Endothelial cell of umbilical vein (primary cell): ENCODE results near the gene GPAT3. TPM values are rescaled to one million over a fixed set of nuclear protein-coding genes. Genes with fewer than 3 reads are reported as not detected.

Source experiments
- BruUV-seq: library from RNA; stranded (reverse); fragments of 400-500 nt; replicated peaks from 2 replicates; lab custom pipeline; 2021; lab: Mats Ljungman, UMichigan
- CTCF ChIA-PET: fragments of 300-600, 350-600 bp; sonication (Branson Sonifier 250); formaldehyde crosslinking; loops from one replicate; lab custom pipeline; 2021; ENCODE audit warnings: antibody characterized with exemption, inconsistent platforms; lab: Charles Lee
- POLR2A ChIA-PET: fragments of 300-600, 350-600 bp; sonication (Branson Sonifier 250); formaldehyde crosslinking; loops from one replicate; lab custom pipeline; 2021; ENCODE audit warnings: antibody characterized with exemption, inconsistent platforms; lab: Charles Lee
- DNase-seq: peaks from one replicate; pipeline ENCODE4 v3.0.0-alpha.2; 2011; ENCODE audit warnings: low read depth, low spot score
- FAIRE-seq: peaks from 2 replicates; lab custom pipeline; 2011; peaks lifted over from hg19 to GRCh38; lab: Jason Lieb, UNC
- H2AFZ ChIP-seq: 2 replicates; pipeline ENCODE4 v1.6.0; 2012; ENCODE audit warnings: low read depth, low read length, control low read depth, inconsistent platforms
- H3K27ac ChIP-seq: 2 replicates; pipeline ENCODE4 v1.5.1; 2011; ENCODE audit warnings: low read depth, mild to moderate bottlenecking, control low read depth, low read length, moderate library complexity; ENCODE audit not compliant: insufficient read depth
- H3K27me3 ChIP-seq, 2 experiments: 2 replicates each; pipeline versions ENCODE4 v1.6.0 to v1.6.1; 2011; ENCODE audit warnings: low read length in 2 of 2, mixed read lengths in 1 of 2; ENCODE audit not compliant: control insufficient read depth in 2 of 2, insufficient read depth in 2 of 2
- H3K36me3 ChIP-seq, 2 experiments: 2 replicates in 1 of 2; 3 replicates in 1 of 2; pipeline ENCODE4 v1.5.1; 2011; ENCODE audit warnings: low read length in 2 of 2, mild to moderate bottlenecking in 1 of 2, moderate library complexity in 1 of 2; ENCODE audit not compliant: control insufficient read depth in 2 of 2, insufficient read depth in 2 of 2; ENCODE audit errors: extremely low read depth in 1 of 2
- H3K4me1 ChIP-seq: 3 replicates; pipeline ENCODE4 v1.5.1; 2011; ENCODE audit warnings: mild to moderate bottlenecking, low read length; ENCODE audit not compliant: control insufficient read depth, insufficient read depth; ENCODE audit errors: extremely low read depth
- H3K4me2 ChIP-seq: 2 replicates; pipeline ENCODE4 v1.6.1; 2011; ENCODE audit warnings: low read length, control low read depth, mixed read lengths; ENCODE audit not compliant: insufficient read depth
- H3K4me3 ChIP-seq, 3 experiments: fragments of 200-600 bp in 1 of 3; sonication (generic), shearing (Covaris generic) in 1 of 3; replicated peaks in 1 of 3; 2 replicates each; pipeline ENCODE4 v1.5.1; 2011 to 2016; ENCODE audit warnings: control low read depth in 3 of 3, low read length in 3 of 3, mild to moderate bottlenecking in 2 of 3, inconsistent platforms in 1 of 3, low read depth in 1 of 3, moderate library complexity in 1 of 3; ENCODE audit not compliant: insufficient read depth in 1 of 3
- H3K79me2 ChIP-seq: 2 replicates; pipeline ENCODE4 v1.6.0; 2012; ENCODE audit warnings: low read length, inconsistent platforms; ENCODE audit not compliant: control insufficient read depth, insufficient read depth
- H3K9ac ChIP-seq: replicated peaks from 2 replicates; pipeline ENCODE3; 2011; ENCODE audit warnings: low read length, control low read depth; ENCODE audit not compliant: insufficient read depth; ENCODE audit errors: extremely low read depth
- H3K9me1 ChIP-seq: replicated peaks from 3 replicates; pipeline ENCODE4 v1.6.0; 2011; ENCODE audit warnings: mild to moderate bottlenecking, low read length; ENCODE audit not compliant: control insufficient read depth, insufficient read depth; ENCODE audit errors: extremely low read depth
- H3K9me3 ChIP-seq: replicated peaks from 2 replicates; pipeline ENCODE4 v1.5.1; 2012; ENCODE audit warnings: low read length, inconsistent platforms; ENCODE audit not compliant: control insufficient read depth, insufficient read depth
- H4K20me1 ChIP-seq: replicated peaks from 2 replicates; pipeline ENCODE3; 2011; ENCODE audit warnings: mild to moderate bottlenecking, low read length; ENCODE audit not compliant: control insufficient read depth, insufficient read depth; ENCODE audit errors: extremely low read depth
- EZH2 ChIP-seq: IDR thresholded peaks from 2 replicates; pipeline ENCODE4 v1.6.1; 2012; ENCODE audit warnings: borderline replicate concordance, low read depth, mild to moderate bottlenecking, moderate library complexity, low read length, inconsistent platforms; ENCODE audit not compliant: severe bottlenecking
- FOS ChIP-seq: IDR thresholded peaks from 2 replicates; pipeline ENCODE4 v1.6.1; 2011; ENCODE audit warnings: mild to moderate bottlenecking, low read length, moderate library complexity, borderline replicate concordance; ENCODE audit not compliant: insufficient read depth
- GATA2 ChIP-seq: IDR thresholded peaks from 2 replicates; pipeline ENCODE4 v1.7.0; 2011; ENCODE audit warnings: low read depth, mild to moderate bottlenecking, moderate library complexity, mixed read lengths, low read length; ENCODE audit not compliant: insufficient read length, insufficient read depth
- JUN ChIP-seq: IDR thresholded peaks from 2 replicates; pipeline ENCODE4 v1.6.1; 2011; ENCODE audit warnings: borderline replicate concordance, low read depth; ENCODE audit not compliant: insufficient read length, insufficient read depth
- MAX ChIP-seq: IDR thresholded peaks from 2 replicates; pipeline ENCODE4 v1.6.1; 2011; ENCODE audit not compliant: insufficient read depth, insufficient read length
- MYC ChIP-seq: IDR thresholded peaks from one replicate; pipeline ENCODE4 v1.6.1; 2011; ENCODE audit warnings: mild to moderate bottlenecking, low read depth, low read length
- POLR2A ChIP-seq: IDR thresholded peaks from 2 replicates; pipeline ENCODE4 v1.6.1; 2012; ENCODE audit warnings: low read depth, mild to moderate bottlenecking, control low read depth, low read length
- POLR2AphosphoS5 ChIP-seq: IDR thresholded peaks from 2 replicates; pipeline ENCODE4 v1.6.1; 2012; ENCODE audit warnings: low read depth, mild to moderate bottlenecking, control low read depth, low read length, moderate library complexity; ENCODE audit not compliant: insufficient read depth
- dilution Hi-C: fragments of 300-500 bp; cut with MboI; formaldehyde crosslinking; loops from one replicate; pipeline ENCODE4 v1.15.0; 2019; ENCODE audit warnings: low sequenced_read_pairs; ENCODE audit not compliant: extremely low pct_ligation_motif_present
- intact Hi-C: fragments of 100-400 bp; cut with micrococcal nuclease; formaldehyde crosslinking; loops from one replicate; pipeline ENCODE4 v1.10.0; 2022
- polyA plus RNA-seq, 4 experiments: library from polyadenylated mRNA; depleted of rRNA in 3 of 4; stranded (reverse) in 3 of 4; unstranded in 1 of 4; fragments of >200 nt; gene quantifications; 2 replicates each; pipeline versions ENCODE4 v1.2.1 to v1.2.3, GENCODE V29; 2011 to 2012; ENCODE audit warnings: missing spikeins in 1 of 4
- total RNA-seq: library from RNA; stranded (reverse); gene quantifications from 2 replicates; pipeline ENCODE4 v1.2.3, GENCODE V29; 2021
- TF ChIP-seq, protein P1 (sequence below), 2 donors: IDR thresholded peaks; 1 replicate in 1 of 2; 2 replicates in 1 of 2; pipeline ENCODE4 v1.5.1; 2011; ENCODE audit warnings: low read length in 2 of 2, mild to moderate bottlenecking in 2 of 2, moderate library complexity in 2 of 2, control low read depth in 1 of 2, inconsistent platforms in 1 of 2, low read depth in 1 of 2; ENCODE audit not compliant: insufficient read depth in 1 of 2; ENCODE audit errors: extremely low read depth in 1 of 2

GPAT3 gene
- total and polyA plus RNA-seq, 2 donors (not counting 3 experiments of a cell fraction or from before 2014, with no cell fraction given), result 0.36 to 2.1 TPM

DNA sequence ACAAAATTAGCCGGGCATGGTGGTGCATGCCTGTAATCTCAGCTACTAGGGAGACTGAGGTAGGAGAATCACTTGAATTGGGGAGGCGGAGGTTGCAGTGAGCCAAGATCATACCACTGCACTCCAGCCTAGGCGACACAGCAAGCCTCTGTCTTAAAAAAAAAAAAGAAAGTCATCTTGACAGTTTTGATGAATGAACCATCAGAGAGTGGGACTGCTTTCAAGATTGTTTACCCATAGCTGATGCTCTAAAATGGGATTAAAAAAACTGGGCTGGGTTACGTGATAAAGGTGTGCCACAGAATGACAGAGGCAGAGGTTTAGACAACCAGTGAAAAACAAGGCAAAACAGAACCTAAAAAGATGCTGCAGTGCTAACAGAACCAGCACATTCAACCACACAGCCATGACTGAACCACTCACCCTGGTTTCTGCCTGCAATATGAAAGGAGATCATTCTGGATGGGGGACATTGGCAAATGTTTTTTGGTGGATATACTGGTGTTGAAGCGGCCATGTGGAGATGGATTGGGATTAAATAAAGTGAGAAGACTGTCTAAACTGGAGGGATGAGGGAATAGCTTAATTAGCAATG lies 22.2 kb downstream of the GPAT3 start:
- Histone ChIP-seq H3K9me3 (no peaks in the 10 kb centered on the region), H4K20me1 (no peaks in the 10 kb centered on the region), H3K4me2 (no peak overlapping the region), H2AFZ (no peak overlapping the region), H3K9me1 (no peaks in the 10 kb centered on the region), H3K9ac (no peak overlapping the region), H3K27me3 (no peaks in the 10 kb centered on the region), H3K79me2 (no peaks in the 10 kb centered on the region), H3K4me1 (peaks cover 9% of the 10 kb centered on the region), H3K27ac (no peak overlapping the region), H3K4me3 (no peak overlapping the region), H3K36me3 (no peaks in the 10 kb centered on the region)
- no peak for DNase-seq
- POLR2A ChIA-PET, result no interaction called here
- dilution Hi-C loops (no loop called here), intact Hi-C loops (no loop called here)
- CTCF ChIA-PET, result no interaction called here
- no peak for TF ChIP-seq FOS
- TF ChIP-seq GATA2, result no peak
- no peak for TF ChIP-seq MAX
- TF ChIP-seq POLR2A, result no peak
- TF ChIP-seq POLR2AphosphoS5, result no peak
- TF ChIP-seq JUN, result no peak
- no peak for TF ChIP-seq MYC
- no peak for TF ChIP-seq EZH2
- TF ChIP-seq, protein P1, sequence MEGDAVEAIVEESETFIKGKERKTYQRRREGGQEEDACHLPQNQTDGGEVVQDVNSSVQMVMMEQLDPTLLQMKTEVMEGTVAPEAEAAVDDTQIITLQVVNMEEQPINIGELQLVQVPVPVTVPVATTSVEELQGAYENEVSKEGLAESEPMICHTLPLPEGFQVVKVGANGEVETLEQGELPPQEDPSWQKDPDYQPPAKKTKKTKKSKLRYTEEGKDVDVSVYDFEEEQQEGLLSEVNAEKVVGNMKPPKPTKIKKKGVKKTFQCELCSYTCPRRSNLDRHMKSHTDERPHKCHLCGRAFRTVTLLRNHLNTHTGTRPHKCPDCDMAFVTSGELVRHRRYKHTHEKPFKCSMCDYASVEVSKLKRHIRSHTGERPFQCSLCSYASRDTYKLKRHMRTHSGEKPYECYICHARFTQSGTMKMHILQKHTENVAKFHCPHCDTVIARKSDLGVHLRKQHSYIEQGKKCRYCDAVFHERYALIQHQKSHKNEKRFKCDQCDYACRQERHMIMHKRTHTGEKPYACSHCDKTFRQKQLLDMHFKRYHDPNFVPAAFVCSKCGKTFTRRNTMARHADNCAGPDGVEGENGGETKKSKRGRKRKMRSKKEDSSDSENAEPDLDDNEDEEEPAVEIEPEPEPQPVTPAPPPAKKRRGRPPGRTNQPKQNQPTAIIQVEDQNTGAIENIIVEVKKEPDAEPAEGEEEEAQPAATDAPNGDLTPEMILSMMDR (IDR thresholded peaks at IDR 0.05; ENCODE audit: extremely low read depth in 1 of 2, insufficient read depth in 1 of 2, low read depth in 1 of 2, low read length in 2 of 2), result no peak
- FAIRE-seq, result no peak
- BruUV-seq, result no TSS peak
